PFSK-1 (cell line): ENCODE data around the gene TMEM72.
A peak's percentile ranks its signal among the peaks of the same experiment; 100 is the strongest.

Experiments used
- FOXP2 ChIP-seq: optimal IDR thresholded peaks from 2 replicates; pipeline ENCODE3; 2011; ENCODE audit warnings: borderline replicate concordance, control low read depth, inconsistent platforms; ENCODE audit not compliant: insufficient read depth; ENCODE audit errors: extremely low read length, extremely low read depth
- POLR2AphosphoS5 ChIP-seq: IDR thresholded peaks from 2 replicates; pipeline ENCODE4 v1.6.1; 2012; ENCODE audit warnings: low read depth, mild to moderate bottlenecking, control low read depth, low read length, moderate library complexity
- SIN3A ChIP-seq: IDR thresholded peaks from 2 replicates; pipeline ENCODE4 v1.6.1; 2012; ENCODE audit warnings: mild to moderate bottlenecking, low read length, moderate library complexity, borderline replicate concordance; ENCODE audit not compliant: insufficient read depth
- TAF1 ChIP-seq: IDR thresholded peaks from 2 replicates; pipeline ENCODE4 v1.6.1; 2012; ENCODE audit warnings: low read length, control low read depth, borderline replicate concordance; ENCODE audit not compliant: insufficient read depth
- TF ChIP-seq, protein P1 (sequence below), 2 experiments: IDR thresholded peaks; 2 replicates each; pipeline versions ENCODE4 v1.6.1 to v1.8.0; 2011 to 2012; ENCODE audit warnings: low read depth in 2 of 2, low read length in 2 of 2, control low read depth in 1 of 2, inconsistent platforms in 1 of 2, mild to moderate bottlenecking in 1 of 2, moderate library complexity in 1 of 2; ENCODE audit not compliant: insufficient read depth in 1 of 2

Gene TMEM72

GRCh38 chr10:44959247-44960087 lies 48.3 kb downstream of the TMEM72 start, which contains the start of gene RASSF4:
Gene RASSF4, plus strand, starts transcription at chr10:44959802. Its CDS starts 10,401 bp downstream, at chr10:44970203.
- TF ChIP-seq FOXP2 (peak; percentile 4), POLR2AphosphoS5 (peak; percentile 88), SIN3A (no peak), TAF1 (no peak)
- TF ChIP-seq, protein P1, sequence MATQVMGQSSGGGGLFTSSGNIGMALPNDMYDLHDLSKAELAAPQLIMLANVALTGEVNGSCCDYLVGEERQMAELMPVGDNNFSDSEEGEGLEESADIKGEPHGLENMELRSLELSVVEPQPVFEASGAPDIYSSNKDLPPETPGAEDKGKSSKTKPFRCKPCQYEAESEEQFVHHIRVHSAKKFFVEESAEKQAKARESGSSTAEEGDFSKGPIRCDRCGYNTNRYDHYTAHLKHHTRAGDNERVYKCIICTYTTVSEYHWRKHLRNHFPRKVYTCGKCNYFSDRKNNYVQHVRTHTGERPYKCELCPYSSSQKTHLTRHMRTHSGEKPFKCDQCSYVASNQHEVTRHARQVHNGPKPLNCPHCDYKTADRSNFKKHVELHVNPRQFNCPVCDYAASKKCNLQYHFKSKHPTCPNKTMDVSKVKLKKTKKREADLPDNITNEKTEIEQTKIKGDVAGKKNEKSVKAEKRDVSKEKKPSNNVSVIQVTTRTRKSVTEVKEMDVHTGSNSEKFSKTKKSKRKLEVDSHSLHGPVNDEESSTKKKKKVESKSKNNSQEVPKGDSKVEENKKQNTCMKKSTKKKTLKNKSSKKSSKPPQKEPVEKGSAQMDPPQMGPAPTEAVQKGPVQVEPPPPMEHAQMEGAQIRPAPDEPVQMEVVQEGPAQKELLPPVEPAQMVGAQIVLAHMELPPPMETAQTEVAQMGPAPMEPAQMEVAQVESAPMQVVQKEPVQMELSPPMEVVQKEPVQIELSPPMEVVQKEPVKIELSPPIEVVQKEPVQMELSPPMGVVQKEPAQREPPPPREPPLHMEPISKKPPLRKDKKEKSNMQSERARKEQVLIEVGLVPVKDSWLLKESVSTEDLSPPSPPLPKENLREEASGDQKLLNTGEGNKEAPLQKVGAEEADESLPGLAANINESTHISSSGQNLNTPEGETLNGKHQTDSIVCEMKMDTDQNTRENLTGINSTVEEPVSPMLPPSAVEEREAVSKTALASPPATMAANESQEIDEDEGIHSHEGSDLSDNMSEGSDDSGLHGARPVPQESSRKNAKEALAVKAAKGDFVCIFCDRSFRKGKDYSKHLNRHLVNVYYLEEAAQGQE (IDR thresholded peaks at IDR 0.05; ENCODE audit: insufficient read depth in 1 of 2, low read depth in 2 of 2, low read length in 2 of 2), result no peak

- TF ChIP-seq TAF1, result no peak
Observed at GRCh38 chr10:44960088-44960460, 48.9 kb downstream of the TMEM72 start.

DNA sequence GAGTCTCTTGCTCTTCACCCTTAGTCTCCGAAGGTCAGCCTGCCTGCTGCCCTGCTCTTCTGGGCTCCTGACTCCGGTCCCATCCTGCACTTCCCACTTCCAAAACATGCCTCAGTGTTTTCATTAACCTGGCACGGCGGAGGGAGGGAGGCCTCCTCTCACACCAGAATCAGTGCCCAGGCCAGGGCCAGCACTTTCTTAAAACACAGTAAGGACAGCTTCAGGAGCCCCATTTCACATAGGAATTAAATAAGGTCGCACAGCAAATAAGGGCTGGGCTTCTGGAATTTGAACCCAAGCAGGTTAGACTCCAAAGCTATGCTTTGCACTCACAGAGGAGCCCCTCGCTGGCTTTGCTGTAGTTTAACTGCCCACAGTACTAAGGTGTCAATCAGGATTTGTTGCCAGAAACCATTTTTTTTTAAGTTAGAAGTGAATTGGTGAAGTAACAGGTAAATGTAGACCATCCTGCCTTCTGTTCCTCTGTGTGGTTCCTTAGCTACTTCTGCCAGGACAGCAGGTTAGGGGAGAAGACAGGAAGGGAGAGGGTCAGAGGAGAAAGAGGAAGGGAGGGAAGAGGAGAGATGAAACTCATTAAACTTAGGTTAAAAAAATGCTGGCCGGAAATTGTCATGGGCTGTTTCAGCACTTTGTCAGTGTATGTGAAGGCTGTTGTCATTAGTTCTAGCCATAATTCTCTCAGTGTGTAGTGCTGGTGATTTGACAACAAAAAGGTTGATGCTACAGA lies 49.5 kb downstream of the TMEM72 start:
- TF ChIP-seq, protein P1 (IDR thresholded peaks at IDR 0.05; ENCODE audit: insufficient read depth in 1 of 2, low read depth in 2 of 2, low read length in 2 of 2), result no peak
- TF ChIP-seq FOXP2 (no peak), TAF1 (no peak), SIN3A (no peak), POLR2AphosphoS5 (no peak)

DNA sequence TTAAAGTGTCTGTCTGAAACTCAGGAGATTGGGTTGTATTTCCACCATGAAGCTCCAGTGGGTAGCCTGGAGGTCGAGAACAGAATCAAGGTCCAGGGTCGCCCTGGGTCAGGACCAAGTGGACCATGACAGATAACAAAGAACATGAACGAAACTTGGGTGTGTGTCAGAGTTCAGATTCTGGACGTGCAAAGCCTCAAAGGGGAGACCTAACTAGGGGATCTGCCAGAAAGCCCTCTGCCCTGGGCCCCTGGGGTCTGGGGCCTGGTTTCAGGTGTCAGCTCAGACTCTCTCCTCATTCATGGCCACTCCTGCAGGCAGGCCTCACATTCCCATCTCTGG lies 50.1 kb downstream of the TMEM72 start:
- TF ChIP-seq POLR2AphosphoS5 (no peak), TAF1 (no peak), FOXP2 (no peak), SIN3A (no peak)
- TF ChIP-seq, protein P1 (IDR thresholded peaks at IDR 0.05; ENCODE audit: insufficient read depth in 1 of 2, low read depth in 2 of 2, low read length in 2 of 2), result no peak

DNA sequence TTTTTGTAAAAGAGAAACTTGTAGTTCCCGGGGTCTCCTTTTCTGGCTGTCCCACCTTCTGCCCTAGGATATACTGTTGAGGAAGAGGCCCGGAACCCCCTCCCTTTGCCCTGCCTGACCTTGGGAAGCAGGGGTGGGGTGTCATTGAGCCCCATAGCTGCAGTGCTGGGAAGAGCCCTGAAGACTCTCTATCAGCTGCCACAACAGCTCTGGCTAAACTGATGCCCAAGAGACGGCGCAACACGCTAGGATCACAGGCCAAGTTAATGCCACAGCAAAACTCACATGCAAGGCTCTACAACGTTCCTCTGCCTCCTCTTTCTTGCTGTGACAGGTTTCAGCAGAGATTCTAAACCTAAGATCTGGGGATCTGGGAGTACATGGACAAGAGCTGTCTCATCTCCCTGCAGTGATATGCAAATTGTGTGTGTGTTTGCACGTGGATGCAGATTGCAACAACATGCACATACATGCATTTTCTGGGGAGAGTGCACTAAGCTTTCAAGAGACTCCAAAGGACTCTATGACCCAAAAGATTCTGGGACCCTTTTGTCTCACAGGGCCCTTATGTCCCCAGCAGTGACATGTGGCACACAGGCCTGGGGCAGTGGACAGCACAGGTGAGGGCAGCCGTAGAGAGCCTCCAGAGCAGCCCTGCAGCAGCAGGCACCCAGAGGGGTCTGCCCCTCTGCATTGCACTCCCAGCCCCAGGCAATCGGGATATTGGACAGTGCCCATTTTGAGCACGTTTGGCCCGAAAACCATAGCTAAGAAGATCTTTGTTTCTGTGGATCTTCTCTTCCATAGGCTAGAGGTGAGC lies 51.0 kb downstream of the TMEM72 start:
- TF ChIP-seq FOXP2 (no peak), SIN3A (no peak), POLR2AphosphoS5 (no peak), TAF1 (no peak)
- TF ChIP-seq, protein P1 (IDR thresholded peaks at IDR 0.05; ENCODE audit: insufficient read depth in 1 of 2, low read depth in 2 of 2, low read length in 2 of 2), result no peak
